Erythroblast (primary cell): Measurements from ENCODE around the gene ZMIZ1.
A peak's percentile ranks its signal among the peaks of the same experiment; 100 is the strongest.

ENCODE experiments used
- DNase-seq, 2 experiments: peaks; one replicate each; lab custom pipeline; 2025; lab: John Stamatoyannopoulos, UW
- GATA1 ChIP-seq: IDR thresholded peaks from 2 replicates; pipeline ENCODE4 v1.6.1; 2011; ENCODE audit warnings: low read depth, mild to moderate bottlenecking, control low read depth, low read length, moderate library complexity
- POLR2A ChIP-seq: IDR thresholded peaks from 2 replicates; pipeline ENCODE4 v1.6.1; 2011; ENCODE audit warnings: mild to moderate bottlenecking, low read length

The ZMIZ1 gene

DNA sequence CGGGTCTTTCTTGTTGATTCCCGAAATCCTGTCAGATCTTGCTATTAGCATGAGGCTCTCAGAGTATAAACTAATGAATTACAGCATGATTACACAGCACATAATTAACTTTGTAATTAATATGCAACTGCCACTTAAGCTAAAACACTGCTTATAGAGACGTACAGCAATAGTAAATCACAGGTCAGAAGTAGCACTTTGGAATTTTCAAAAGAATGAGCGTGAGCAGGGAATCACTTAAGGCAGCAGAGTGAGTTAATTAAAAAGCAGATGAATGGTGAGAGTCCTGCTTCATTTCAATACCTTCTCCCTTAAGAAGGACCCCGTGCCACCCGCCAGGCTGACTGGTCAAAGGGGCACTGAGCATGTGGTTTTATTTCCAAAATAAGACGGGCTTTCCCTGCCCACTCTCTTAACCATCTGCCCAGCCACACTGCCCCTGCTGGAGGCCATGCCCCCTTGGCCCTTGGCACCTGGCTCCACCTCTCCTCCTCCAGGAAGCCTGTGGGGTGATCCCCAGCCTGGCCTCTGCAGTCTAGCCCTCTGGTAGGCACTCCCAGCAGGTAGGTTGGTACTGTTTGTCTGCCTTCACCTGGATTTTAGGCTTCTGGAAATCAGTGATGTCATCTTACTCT, 117.8 kb downstream of the ZMIZ1 start:
- no peak for DNase-seq
- TF ChIP-seq GATA1 (no peak), POLR2A (no peak)

DNA sequence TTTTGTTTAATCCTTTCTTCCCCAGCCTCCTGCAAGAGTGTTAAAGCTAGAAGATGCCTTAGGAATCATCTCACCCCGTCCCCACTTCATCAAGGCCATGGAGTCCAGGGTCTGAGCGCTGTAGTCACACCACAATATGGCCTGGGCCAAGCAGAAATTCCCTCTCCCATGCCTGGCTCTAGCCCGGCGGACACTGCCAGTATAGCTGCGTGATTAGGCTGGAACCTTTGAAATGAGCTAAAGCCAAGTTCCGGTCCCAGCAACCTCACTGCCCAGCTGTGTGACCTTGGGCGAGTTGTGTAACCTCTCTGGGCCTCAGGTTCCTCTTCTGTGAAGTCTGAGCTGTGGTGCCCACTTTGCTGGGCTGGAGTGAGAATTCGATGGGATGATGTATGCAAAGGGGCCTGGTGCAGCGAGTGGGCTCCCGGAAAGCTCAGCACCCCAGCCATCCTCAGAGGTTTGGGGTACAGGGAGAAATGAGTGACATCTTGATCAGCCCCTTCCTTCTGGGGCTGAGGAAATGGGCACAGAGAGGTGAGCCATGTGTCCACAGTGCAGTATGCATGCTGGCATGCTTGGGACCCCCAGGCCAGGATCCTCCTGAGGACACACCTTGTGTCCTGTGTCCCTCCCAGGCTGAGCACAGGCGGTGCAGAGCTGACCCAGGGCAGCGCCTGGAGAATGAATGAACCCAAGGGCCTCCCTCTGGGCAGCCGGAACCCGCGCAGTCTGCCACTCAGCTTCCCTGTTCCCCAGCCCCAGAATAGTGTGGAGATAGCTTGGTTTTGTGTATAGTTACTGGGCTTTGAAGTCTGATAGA, 118.6 kb downstream of the ZMIZ1 start:
- no peak for TF ChIP-seq GATA1
- no peak for TF ChIP-seq POLR2A
- DNase-seq = no peak

DNA sequence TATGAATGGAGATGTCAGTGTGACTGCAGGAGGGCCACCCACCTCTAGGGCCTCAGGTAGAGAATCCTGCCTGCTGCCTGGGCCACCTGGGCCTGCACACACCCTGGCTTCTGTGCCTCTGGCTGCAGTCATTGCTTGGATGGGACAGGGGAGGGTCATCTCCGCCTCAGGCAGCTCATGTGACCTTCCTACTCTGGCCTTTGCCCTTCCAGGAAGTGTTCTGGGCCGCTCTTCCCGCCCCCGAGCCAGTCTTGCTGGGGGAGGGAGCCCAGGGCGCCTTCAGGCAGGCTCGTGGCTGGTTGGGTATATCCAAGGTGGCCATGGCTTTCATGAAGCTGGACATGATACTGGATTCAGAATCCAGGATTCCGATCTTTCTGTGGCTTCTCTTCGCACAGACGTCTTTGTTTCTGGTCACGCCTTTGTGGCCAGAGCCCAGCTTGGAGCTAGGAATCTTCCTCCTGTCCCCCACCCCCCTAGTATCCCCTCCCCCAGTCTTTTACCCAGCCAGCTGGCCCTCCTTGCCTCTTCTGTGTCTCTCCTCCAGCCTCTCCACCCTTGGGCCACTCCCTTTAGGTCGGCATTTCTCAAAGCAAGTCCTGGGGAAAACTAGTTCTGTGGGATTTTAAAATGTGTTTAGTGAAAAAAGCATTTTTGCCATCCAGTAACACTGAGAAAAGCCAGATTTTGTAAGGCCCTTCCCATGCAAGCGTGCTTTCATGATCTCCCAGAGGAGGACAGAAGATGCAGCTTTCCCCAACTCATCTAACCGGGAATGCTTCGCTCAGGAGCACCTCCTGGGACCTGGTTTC, 119.6 kb downstream of the ZMIZ1 start:
- no peak for TF ChIP-seq GATA1
- no peak for TF ChIP-seq POLR2A
- no peak for DNase-seq

DNA sequence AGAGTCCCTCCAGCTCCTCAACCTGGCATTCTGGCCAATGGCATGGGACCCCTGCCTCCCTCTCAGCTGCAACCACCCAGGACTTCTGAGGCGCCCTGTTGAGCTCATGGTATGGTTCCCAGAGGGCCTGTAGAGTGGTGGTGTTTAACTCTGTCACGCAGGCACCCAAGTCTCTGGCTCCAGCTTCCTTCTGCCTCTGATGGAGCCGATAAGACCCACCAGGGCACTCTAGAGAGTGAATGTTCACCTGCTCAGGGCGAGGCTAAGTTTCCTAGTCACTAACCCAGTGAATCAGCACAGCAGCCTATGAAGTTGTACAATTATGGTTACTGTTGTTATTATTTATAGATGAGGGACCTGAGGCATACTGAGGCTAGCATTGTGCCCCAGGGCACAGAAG, 120.4 kb downstream of the ZMIZ1 start:
- no peak for DNase-seq
- TF ChIP-seq POLR2A (no peak), GATA1 (no peak)

DNA sequence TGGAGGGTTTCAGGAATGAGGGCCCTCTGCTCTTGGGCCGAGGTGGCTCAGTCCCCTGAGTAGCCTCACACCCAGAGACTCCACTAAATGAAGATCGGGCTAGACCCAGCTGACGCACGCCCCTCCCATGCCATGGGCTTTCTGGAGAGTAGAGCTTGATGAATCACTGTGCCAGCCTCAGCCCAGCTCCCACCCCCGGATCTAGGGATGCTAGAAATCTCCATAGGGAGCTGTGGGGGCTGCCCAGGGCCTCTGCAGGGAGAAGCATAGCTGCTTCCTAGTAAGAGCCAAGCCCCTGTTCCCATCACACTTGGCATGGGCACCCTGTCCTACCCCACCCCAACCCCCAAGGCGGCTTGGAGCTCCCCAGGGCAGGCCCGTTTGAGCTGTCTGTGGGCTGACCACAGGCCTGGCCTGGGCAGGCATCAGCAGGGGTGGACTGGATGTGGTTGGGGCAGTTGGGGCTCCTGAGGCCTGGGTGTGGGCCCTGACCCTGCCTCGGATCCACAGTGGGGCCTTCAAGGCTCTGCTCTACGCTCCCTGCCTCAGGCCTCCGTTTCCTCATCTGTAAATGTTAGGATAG, 121.2 kb downstream of the ZMIZ1 start:
- no peak for DNase-seq
- TF ChIP-seq GATA1 (no peak), POLR2A (no peak)

- no peak for TF ChIP-seq POLR2A
- TF ChIP-seq GATA1 = no peak
- DNase-seq = no peak
These were observed 122.0 kb downstream of the ZMIZ1 start for GRCh38 chr10:79190740-79191261.

GRCh38 chr10:79191951-79192676, 123.3 kb downstream of the ZMIZ1 start:
- no peak for DNase-seq
- no peak for TF ChIP-seq GATA1

- TF ChIP-seq POLR2A (no peak), GATA1 (no peak)
- DNase-seq = no peak
These were observed 123.9 kb downstream of the ZMIZ1 start for GRCh38 chr10:79192677-79193003.

DNA sequence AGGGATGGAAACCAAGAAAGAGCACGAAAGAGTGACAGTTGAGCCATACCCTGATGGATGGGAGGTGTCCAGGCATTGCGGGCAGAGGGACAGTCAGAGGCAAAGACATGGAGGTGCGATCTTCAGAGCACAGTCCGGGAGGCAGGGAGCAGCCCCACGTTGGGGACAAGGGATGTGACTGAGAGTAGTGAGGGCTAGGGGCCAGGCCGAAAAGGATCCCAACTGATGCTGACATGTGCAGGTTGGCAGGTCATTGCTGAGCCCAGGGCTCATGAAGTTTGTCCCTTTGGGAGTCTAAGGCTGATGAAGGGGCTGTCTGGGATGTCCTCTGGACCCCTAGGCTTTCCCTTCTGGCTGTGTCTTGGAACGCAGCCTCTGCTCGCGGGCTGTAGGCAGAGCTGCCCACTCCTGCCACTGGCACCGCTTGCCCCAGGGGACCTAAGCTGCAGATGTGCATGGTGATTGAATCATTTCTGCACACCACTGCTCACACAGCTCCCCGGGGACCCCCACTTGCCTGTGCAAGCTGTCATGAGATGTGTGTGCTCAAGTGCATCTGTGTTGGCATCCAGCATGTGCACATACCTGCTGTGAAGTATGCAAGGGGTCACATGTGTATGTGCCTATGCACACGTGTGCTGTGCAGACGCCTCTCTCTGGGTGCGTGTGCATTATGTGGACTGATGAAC, 125.1 kb downstream of the ZMIZ1 start:
- no peak for DNase-seq
- TF ChIP-seq GATA1 = no peak
- no peak for TF ChIP-seq POLR2A

GRCh38 chr10:79195091-79195923, 126.5 kb downstream of the ZMIZ1 start:
- no peak for TF ChIP-seq POLR2A
- TF ChIP-seq GATA1 = no peak
- peak; percentile 83 to 90 for DNase-seq
